Measurements from ENCODE around the gene RAB7B. TPM values are rescaled to one million over a fixed set of nuclear protein-coding genes. Genes with fewer than 3 reads are reported as not detected.

Gene RAB7B
- total and polyA plus RNA-seq, 2 experiments from 2014 or later = 4.5 to 22.6 TPM

- TF ChIP-seq EZH2 (IDR thresholded peaks at IDR 0.05; ENCODE audit: borderline replicate concordance) (no peak), CTCF (IDR thresholded peaks at IDR 0.05; ENCODE audit: poor library complexity) (no peak), EZH2phosphoT487 (IDR thresholded peaks at IDR 0.05; ENCODE audit: low read depth, severe bottlenecking, unreplicated experiment) (no peak)
- Histone ChIP-seq H3K79me2 (no peaks in the 10 kb centered on the region), H3K36me3 (replicated peaks; ENCODE audit: insufficient read depth, low read depth) (no peaks in the 10 kb centered on the region), H3K9me2 (replicated peaks; ENCODE audit: insufficient read depth) (no peaks in the 10 kb centered on the region), H3K4me2 (no peak overlapping the region), H3K27ac (no peak overlapping the region), H3K4me3 (no peak overlapping the region), H2AFZ (no peak overlapping the region), H3K4me1 (ENCODE audit: insufficient read depth) (no peaks in the 10 kb centered on the region), H4K20me1 (ENCODE audit: insufficient read depth, poor library complexity, severe bottlenecking) (no peaks in the 10 kb centered on the region), H3K9me3 (ENCODE audit: low read depth) (no peaks in the 10 kb centered on the region), H3K27me3 (no peaks in the 10 kb centered on the region)
- 89% methylated on average over 4 of the region's 4 CpGs for WGBS (ENCODE audit: low lambda C conversion rate, missing lambda C conversion rate)
- no peak for DNase-seq (ENCODE audit: low spot score)
These were observed 27.2 kb downstream of the RAB7B start for GRCh38 chr1:205976036-205976435.

- no peaks in the 10 kb centered on the region for H4K20me1 ChIP-seq (ENCODE audit: insufficient read depth, poor library complexity, severe bottlenecking)
- H3K4me1 ChIP-seq (ENCODE audit: insufficient read depth) = no peaks in the 10 kb centered on the region
- no peaks in the 10 kb centered on the region for H3K79me2 ChIP-seq
- DNase-seq (ENCODE audit: low spot score) = no peak
- H3K4me3 ChIP-seq = no peak overlapping the region
- no peaks in the 10 kb centered on the region for H3K36me3 ChIP-seq (replicated peaks; ENCODE audit: insufficient read depth, low read depth)
- H3K9me2 ChIP-seq (replicated peaks; ENCODE audit: insufficient read depth) = no peaks in the 10 kb centered on the region
- H3K9me3 ChIP-seq (ENCODE audit: low read depth) = no peaks in the 10 kb centered on the region
- H2AFZ ChIP-seq = no peak overlapping the region
- H3K27ac ChIP-seq = no peak overlapping the region
- WGBS (ENCODE audit: low lambda C conversion rate, missing lambda C conversion rate) = 90% methylated on average over 15 of the region's 15 CpGs
- no peak for TF ChIP-seq CTCF (IDR thresholded peaks at IDR 0.05; ENCODE audit: poor library complexity)
- no peak for TF ChIP-seq EZH2phosphoT487 (IDR thresholded peaks at IDR 0.05; ENCODE audit: low read depth, severe bottlenecking, unreplicated experiment)
- TF ChIP-seq EZH2 (IDR thresholded peaks at IDR 0.05; ENCODE audit: borderline replicate concordance) = no peak
- no peak overlapping the region for H3K4me2 ChIP-seq
- H3K27me3 ChIP-seq = no peaks in the 10 kb centered on the region
These were observed 27.7 kb downstream of the RAB7B start for GRCh38 chr1:205975387-205975998.

- Histone ChIP-seq H2AFZ (no peak overlapping the region), H3K27me3 (no peaks in the 10 kb centered on the region), H3K79me2 (no peaks in the 10 kb centered on the region), H3K9me2 (replicated peaks; ENCODE audit: insufficient read depth) (no peaks in the 10 kb centered on the region), H3K4me2 (no peak overlapping the region), H3K9me3 (ENCODE audit: low read depth) (no peaks in the 10 kb centered on the region), H3K27ac (no peak overlapping the region), H3K36me3 (replicated peaks; ENCODE audit: insufficient read depth, low read depth) (no peaks in the 10 kb centered on the region), H4K20me1 (ENCODE audit: insufficient read depth, poor library complexity, severe bottlenecking) (no peaks in the 10 kb centered on the region), H3K4me1 (ENCODE audit: insufficient read depth) (no peaks in the 10 kb centered on the region), H3K4me3 (no peak overlapping the region)
- DNase-seq (ENCODE audit: low spot score) = no peak
- TF ChIP-seq EZH2 (IDR thresholded peaks at IDR 0.05; ENCODE audit: borderline replicate concordance) (no peak), EZH2phosphoT487 (IDR thresholded peaks at IDR 0.05; ENCODE audit: low read depth, severe bottlenecking, unreplicated experiment) (no peak), CTCF (IDR thresholded peaks at IDR 0.05; ENCODE audit: poor library complexity) (no peak)
- WGBS (ENCODE audit: low lambda C conversion rate, missing lambda C conversion rate) = 95% methylated on average over 3 of the region's 3 CpGs
These were observed 28.5 kb downstream of the RAB7B start for GRCh38 chr1:205974712-205975111.
